H9 (cell line): Measurements from ENCODE around the gene LCNL1. TPM values are rescaled to one million over a fixed set of nuclear protein-coding genes. Genes with fewer than 3 reads are reported as not detected.

Experiments used
- DNase-seq: peaks from one replicate; pipeline ENCODE4 v3.0.0-alpha.2; 2017
- H2AFZ ChIP-seq: one replicate; pipeline ENCODE4 v1.6.1; 2013; ENCODE audit warnings: mild to moderate bottlenecking, low read length, control low read depth, moderate library complexity
- H2AK5ac ChIP-seq: 2 replicates; pipeline ENCODE4 v1.6.1; 2013; ENCODE audit warnings: low read length, control low read depth, mixed read lengths; ENCODE audit not compliant: insufficient read length
- H2BK120ac ChIP-seq: one replicate; pipeline ENCODE4 v1.6.1; 2013; ENCODE audit warnings: low read depth, mild to moderate bottlenecking, low read length, control low read depth, inconsistent platforms; ENCODE audit not compliant: poor library complexity, severe bottlenecking
- H2BK12ac ChIP-seq: 2 replicates; pipeline ENCODE4 v1.6.1; 2013; ENCODE audit warnings: low read length, control low read depth, mixed read lengths, low read depth; ENCODE audit not compliant: insufficient read length
- H2BK15ac ChIP-seq: 2 replicates; pipeline ENCODE4 v1.6.1; 2013; ENCODE audit warnings: low read depth, low read length, control low read depth
- H2BK20ac ChIP-seq: one replicate; pipeline ENCODE4 v1.6.1; 2013; ENCODE audit warnings: low read depth, mild to moderate bottlenecking, low read length, control low read depth, inconsistent platforms; ENCODE audit not compliant: poor library complexity, severe bottlenecking
- H2BK5ac ChIP-seq: 2 replicates; pipeline ENCODE4 v1.6.1; 2013; ENCODE audit warnings: low read length, control low read depth, mixed read lengths; ENCODE audit not compliant: insufficient read length
- H3K14ac ChIP-seq: 2 replicates; pipeline ENCODE4 v1.6.1; 2013; ENCODE audit warnings: low read length, control low read depth; ENCODE audit not compliant: insufficient read depth
- H3K18ac ChIP-seq: 2 replicates; pipeline ENCODE4 v1.6.1; 2013; ENCODE audit warnings: low read depth, mild to moderate bottlenecking, mixed read lengths, low read length, control low read depth; ENCODE audit not compliant: insufficient read length
- H3K23ac ChIP-seq: 2 replicates; pipeline ENCODE4 v1.6.1; 2013; ENCODE audit warnings: low read length, control low read depth, mixed read lengths, low read depth; ENCODE audit not compliant: insufficient read length
- H3K23me2 ChIP-seq: 2 replicates; pipeline ENCODE4 v1.6.1; 2013; ENCODE audit warnings: low read depth, mild to moderate bottlenecking, mixed read lengths, low read length, control low read depth; ENCODE audit not compliant: insufficient read length, poor library complexity, severe bottlenecking
- H3K27ac ChIP-seq: 2 replicates; pipeline ENCODE4 v1.5.1; 2013; ENCODE audit warnings: low read length, control low read depth, mixed read lengths, low read depth; ENCODE audit not compliant: insufficient read length
- H3K27me3 ChIP-seq: 2 replicates; pipeline ENCODE4 v1.6.1; 2013; ENCODE audit warnings: low read length, control low read depth, inconsistent platforms; ENCODE audit not compliant: insufficient read depth
- H3K4ac ChIP-seq: 2 replicates; pipeline ENCODE4 v1.6.1; 2013; ENCODE audit warnings: low read depth, mild to moderate bottlenecking, control low read depth, inconsistent platforms, low read length, moderate library complexity
- H3K4me1 ChIP-seq: 2 replicates; pipeline ENCODE4 v1.6.1; 2013; ENCODE audit warnings: low read length, control low read depth, inconsistent platforms; ENCODE audit not compliant: insufficient read depth
- H3K4me2 ChIP-seq: 2 replicates; pipeline ENCODE4 v1.6.1; 2013; ENCODE audit warnings: low read length, control low read depth, mixed read lengths; ENCODE audit not compliant: insufficient read length, insufficient read depth
- H3K56ac ChIP-seq: 2 replicates; pipeline ENCODE4 v1.6.1; 2013; ENCODE audit warnings: low read depth, mild to moderate bottlenecking, mixed read lengths, low read length, control low read depth; ENCODE audit not compliant: insufficient read length
- H3K79me1 ChIP-seq: 2 replicates; pipeline ENCODE4 v1.6.1; 2013; ENCODE audit warnings: low read depth, mild to moderate bottlenecking, moderate library complexity, low read length, control low read depth, inconsistent platforms; ENCODE audit not compliant: insufficient read depth, poor library complexity, severe bottlenecking
- H3K79me2 ChIP-seq: 2 replicates; pipeline ENCODE4 v1.6.1; 2013; ENCODE audit warnings: low read length, control low read depth, inconsistent platforms; ENCODE audit not compliant: insufficient read depth
- H3K9ac ChIP-seq: 2 replicates; pipeline ENCODE4 v1.6.1; 2013; ENCODE audit warnings: low read length, control low read depth, mixed read lengths; ENCODE audit not compliant: insufficient read length; ENCODE audit errors: extremely low read depth
- H3K9me3 ChIP-seq: one replicate; pipeline ENCODE4 v1.6.1; 2013; ENCODE audit warnings: low read depth, low read length, inconsistent platforms; ENCODE audit not compliant: control insufficient read depth
- H3T11ph ChIP-seq: one replicate; pipeline ENCODE4 v1.6.1; 2013; ENCODE audit warnings: mild to moderate bottlenecking, low read length, control low read depth, inconsistent platforms
- H4K20me1 ChIP-seq: one replicate; pipeline ENCODE4 v1.6.1; 2013; ENCODE audit not compliant: control insufficient read depth, insufficient read length, insufficient read depth
- H4K5ac ChIP-seq: 2 replicates; pipeline ENCODE4 v1.6.1; 2013; ENCODE audit warnings: low read depth, mild to moderate bottlenecking, mixed read lengths, low read length, control low read depth; ENCODE audit not compliant: insufficient read length
- H4K8ac ChIP-seq: replicated peaks from 2 replicates; pipeline ENCODE4 v1.6.1; 2013; ENCODE audit warnings: low read length, control low read depth, mixed read lengths, low read depth; ENCODE audit not compliant: insufficient read length
- H4K91ac ChIP-seq: 2 replicates; pipeline ENCODE4 v1.6.1; 2013; ENCODE audit warnings: low read depth, mild to moderate bottlenecking, moderate library complexity, mixed read lengths, low read length, control low read depth; ENCODE audit not compliant: insufficient read length
- H3K27ac Mint-ChIP-seq, 3 experiments: 2 replicates in 2 of 3; 3 replicates in 1 of 3; pipeline ENCODE4 v1.8.0; 2020 to 2021; ENCODE audit warnings: mixed read lengths in 3 of 3, mild to moderate bottlenecking in 1 of 3, moderate library complexity in 1 of 3
- H3K27me3 Mint-ChIP-seq: 2 replicates; pipeline ENCODE4 v1.8.0; 2021; ENCODE audit warnings: low read depth, mild to moderate bottlenecking, moderate library complexity, mixed read lengths
- H3K36me3 Mint-ChIP-seq, 3 experiments: 2 replicates in 2 of 3; 3 replicates in 1 of 3; pipeline ENCODE4 v1.8.0; 2020 to 2021; ENCODE audit warnings: low read depth in 3 of 3, mixed read lengths in 3 of 3; ENCODE audit not compliant: insufficient read depth in 1 of 3
- H3K4me1 Mint-ChIP-seq, 2 experiments: 2 replicates each; pipeline ENCODE4 v1.8.0; 2020; ENCODE audit warnings: mixed read lengths in 2 of 2
- H3K4me3 Mint-ChIP-seq, 2 experiments: 2 replicates in 1 of 2; 3 replicates in 1 of 2; pipeline ENCODE4 v1.8.0; 2020 to 2021; ENCODE audit warnings: mild to moderate bottlenecking in 2 of 2, mixed read lengths in 2 of 2, moderate library complexity in 1 of 2
- H3K9me3 Mint-ChIP-seq, 2 experiments: 2 replicates in 1 of 2; 3 replicates in 1 of 2; pipeline ENCODE4 v1.8.0; 2020; ENCODE audit warnings: mild to moderate bottlenecking in 2 of 2, mixed read lengths in 2 of 2, moderate library complexity in 1 of 2
- WGBS: extraction: QIAGEN DNeasy Blood & Tissue Kit; methylation state at CpG from one replicate; pipeline ENCODE4 v1.1.7; 2013; ENCODE audit warnings: missing lambda C conversion rate, low lambda C conversion rate, mixed read lengths; ENCODE audit not compliant: insufficient read length; ENCODE audit errors: extremely low coverage; 5-methylcytosine and 5-hydroxymethylcytosine counted together
- total RNA-seq: library from RNA; stranded (reverse); gene quantifications from 2 replicates; pipeline ENCODE4 v1.2.1, GENCODE V29; 2021
- TF ChIP-seq, protein P1 (sequence below): fragments of 200-600 bp; sonication (generic); conservative IDR thresholded peaks from 3 replicates; pipeline ENCODE4 v1.8.0; 2021; ENCODE audit warnings: antibody characterized with exemption, mild to moderate bottlenecking

Gene LCNL1
- total RNA-seq, 1 experiment from 2014 or later: 0.20 TPM

- no peak overlapping the region for H3K4me3 Mint-ChIP-seq
Observed at GRCh38 chr9:136955202-136955942, 27.4 kb upstream of the LCNL1 start.

More at GRCh38 chr9:136955202-136955942, 27.4 kb upstream of the LCNL1 start:
- Histone ChIP-seq H4K8ac (no peak overlapping the region), H3K18ac (no peak overlapping the region), H3K23ac (no peak overlapping the region), H3K27ac (no peak overlapping the region), H3T11ph (no peak overlapping the region), H3K4ac (no peak overlapping the region), H3K79me1 (no peaks in the 10 kb centered on the region), H3K9me3 (no peaks in the 10 kb centered on the region), H3K4me2 (no peak overlapping the region), H2BK12ac (no peak overlapping the region), H3K9ac (no peak overlapping the region), H3K56ac (no peak overlapping the region), H2BK20ac (no peak overlapping the region), H2AFZ (no peak overlapping the region), H2AK5ac (no peak overlapping the region), H2BK15ac (no peak overlapping the region), H2BK5ac (no peak overlapping the region), H3K14ac (no peak overlapping the region; the same call in 1 of the 2 replicates), H4K91ac (no peak overlapping the region), H3K23me2 (no peaks in the 10 kb centered on the region), H4K5ac (no peak overlapping the region), H4K20me1 (peaks cover 2% of the 10 kb centered on the region), H3K79me2 (no peaks in the 10 kb centered on the region), H3K4me1 (no peaks in the 10 kb centered on the region), H3K27me3 (no peaks in the 10 kb centered on the region), H2BK120ac (no peak overlapping the region)
- no peak overlapping the region for H3K27ac Mint-ChIP-seq
- DNase-seq: no peak
- H3K36me3 Mint-ChIP-seq: no peaks in the 10 kb centered on the region; a peak in 1 of 7 replicates
- H3K27me3 Mint-ChIP-seq: peaks cover 8% of the 10 kb centered on the region
- H3K4me1 Mint-ChIP-seq: 0 out of 4 replicates have a peak, but pooled peaks cover 0 to 2% of the 10 kb centered on the region in 2 experiments
- TF ChIP-seq, protein P1, sequence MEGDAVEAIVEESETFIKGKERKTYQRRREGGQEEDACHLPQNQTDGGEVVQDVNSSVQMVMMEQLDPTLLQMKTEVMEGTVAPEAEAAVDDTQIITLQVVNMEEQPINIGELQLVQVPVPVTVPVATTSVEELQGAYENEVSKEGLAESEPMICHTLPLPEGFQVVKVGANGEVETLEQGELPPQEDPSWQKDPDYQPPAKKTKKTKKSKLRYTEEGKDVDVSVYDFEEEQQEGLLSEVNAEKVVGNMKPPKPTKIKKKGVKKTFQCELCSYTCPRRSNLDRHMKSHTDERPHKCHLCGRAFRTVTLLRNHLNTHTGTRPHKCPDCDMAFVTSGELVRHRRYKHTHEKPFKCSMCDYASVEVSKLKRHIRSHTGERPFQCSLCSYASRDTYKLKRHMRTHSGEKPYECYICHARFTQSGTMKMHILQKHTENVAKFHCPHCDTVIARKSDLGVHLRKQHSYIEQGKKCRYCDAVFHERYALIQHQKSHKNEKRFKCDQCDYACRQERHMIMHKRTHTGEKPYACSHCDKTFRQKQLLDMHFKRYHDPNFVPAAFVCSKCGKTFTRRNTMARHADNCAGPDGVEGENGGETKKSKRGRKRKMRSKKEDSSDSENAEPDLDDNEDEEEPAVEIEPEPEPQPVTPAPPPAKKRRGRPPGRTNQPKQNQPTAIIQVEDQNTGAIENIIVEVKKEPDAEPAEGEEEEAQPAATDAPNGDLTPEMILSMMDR: no peak
- WGBS: no CpG with 5 or more reads among the region's 14 CpGs
- peaks cover 6% of the 10 kb centered on the region in 2 experiments; a peak in 4 of 5 replicates for H3K9me3 Mint-ChIP-seq
